A549 (cell line): ENCODE data around the gene SEMA4A.

Experiments
- MAX ChIP-seq: IDR thresholded peaks from 2 replicates; pipeline ENCODE4 v1.6.1; 2012
- POLR2A ChIP-seq: IDR thresholded peaks from 2 replicates; pipeline ENCODE4 v1.6.1; 2012; ENCODE audit warnings: mild to moderate bottlenecking, low read length
- TF ChIP-seq, protein P1 (sequence below): fragments of >200 bp; sonication (Bioruptor Twin); formaldehyde crosslinking; IDR thresholded peaks from 3 replicates; pipeline ENCODE4 v1.5.1; 2016

GRCh38 chr1:156104861-156105832 lies 48.2 kb upstream of the SEMA4A start:
- TF ChIP-seq, protein P1, sequence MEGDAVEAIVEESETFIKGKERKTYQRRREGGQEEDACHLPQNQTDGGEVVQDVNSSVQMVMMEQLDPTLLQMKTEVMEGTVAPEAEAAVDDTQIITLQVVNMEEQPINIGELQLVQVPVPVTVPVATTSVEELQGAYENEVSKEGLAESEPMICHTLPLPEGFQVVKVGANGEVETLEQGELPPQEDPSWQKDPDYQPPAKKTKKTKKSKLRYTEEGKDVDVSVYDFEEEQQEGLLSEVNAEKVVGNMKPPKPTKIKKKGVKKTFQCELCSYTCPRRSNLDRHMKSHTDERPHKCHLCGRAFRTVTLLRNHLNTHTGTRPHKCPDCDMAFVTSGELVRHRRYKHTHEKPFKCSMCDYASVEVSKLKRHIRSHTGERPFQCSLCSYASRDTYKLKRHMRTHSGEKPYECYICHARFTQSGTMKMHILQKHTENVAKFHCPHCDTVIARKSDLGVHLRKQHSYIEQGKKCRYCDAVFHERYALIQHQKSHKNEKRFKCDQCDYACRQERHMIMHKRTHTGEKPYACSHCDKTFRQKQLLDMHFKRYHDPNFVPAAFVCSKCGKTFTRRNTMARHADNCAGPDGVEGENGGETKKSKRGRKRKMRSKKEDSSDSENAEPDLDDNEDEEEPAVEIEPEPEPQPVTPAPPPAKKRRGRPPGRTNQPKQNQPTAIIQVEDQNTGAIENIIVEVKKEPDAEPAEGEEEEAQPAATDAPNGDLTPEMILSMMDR = no peak
- TF ChIP-seq MAX (no peak), POLR2A (no peak)
